Prostate gland (tissue), 2 donors: ENCODE measurements around the gene COG8.

Experiments
- POLR2A ChIP-seq: fragments of 450-650 bp; IDR thresholded peaks from one replicate; pipeline ENCODE4 v1.6.1; 2016; ENCODE audit warnings: antibody characterized with exemption, mild to moderate bottlenecking
- POLR2AphosphoS5 ChIP-seq: sonication (generic); formaldehyde crosslinking; IDR thresholded peaks from one replicate; pipeline ENCODE4 v1.6.1; 2017; ENCODE audit warnings: antibody characterized with exemption
- TF ChIP-seq, protein P1 (sequence below), 4 experiments: fragments of 200-600 bp in 2 of 4; fragments of 450-650 bp in 2 of 4; sonication (generic) in 2 of 4; IDR thresholded peaks; 1 replicate in 3 of 4; 2 replicates in 1 of 4; pipeline ENCODE4 v1.5.1; 2016 to 2019; ENCODE audit warnings: antibody characterized with exemption in 4 of 4, mild to moderate bottlenecking in 2 of 4, moderate library complexity in 2 of 4

DNA sequence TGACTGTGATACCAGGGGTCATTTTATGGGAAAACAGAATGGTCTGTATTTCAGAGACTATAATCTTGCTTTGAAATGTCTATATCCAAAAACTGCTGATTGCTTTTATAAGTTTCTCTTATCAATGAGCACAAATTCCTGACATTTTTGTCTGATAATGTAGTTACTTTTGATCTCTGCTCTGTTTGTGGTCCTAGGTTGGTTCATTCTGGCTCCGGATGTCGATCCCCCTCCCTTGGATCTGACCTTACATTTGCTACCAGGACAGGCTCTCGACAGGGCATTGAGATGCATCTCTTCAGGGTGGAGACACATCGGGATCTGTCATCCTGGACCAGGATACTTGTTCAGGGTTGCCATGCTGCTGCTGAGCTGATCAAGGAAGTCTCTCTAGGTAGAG is 55.5 kb downstream of the COG8 start:
- TF ChIP-seq POLR2AphosphoS5 (no peak), POLR2A (no peak)
- TF ChIP-seq, protein P1, sequence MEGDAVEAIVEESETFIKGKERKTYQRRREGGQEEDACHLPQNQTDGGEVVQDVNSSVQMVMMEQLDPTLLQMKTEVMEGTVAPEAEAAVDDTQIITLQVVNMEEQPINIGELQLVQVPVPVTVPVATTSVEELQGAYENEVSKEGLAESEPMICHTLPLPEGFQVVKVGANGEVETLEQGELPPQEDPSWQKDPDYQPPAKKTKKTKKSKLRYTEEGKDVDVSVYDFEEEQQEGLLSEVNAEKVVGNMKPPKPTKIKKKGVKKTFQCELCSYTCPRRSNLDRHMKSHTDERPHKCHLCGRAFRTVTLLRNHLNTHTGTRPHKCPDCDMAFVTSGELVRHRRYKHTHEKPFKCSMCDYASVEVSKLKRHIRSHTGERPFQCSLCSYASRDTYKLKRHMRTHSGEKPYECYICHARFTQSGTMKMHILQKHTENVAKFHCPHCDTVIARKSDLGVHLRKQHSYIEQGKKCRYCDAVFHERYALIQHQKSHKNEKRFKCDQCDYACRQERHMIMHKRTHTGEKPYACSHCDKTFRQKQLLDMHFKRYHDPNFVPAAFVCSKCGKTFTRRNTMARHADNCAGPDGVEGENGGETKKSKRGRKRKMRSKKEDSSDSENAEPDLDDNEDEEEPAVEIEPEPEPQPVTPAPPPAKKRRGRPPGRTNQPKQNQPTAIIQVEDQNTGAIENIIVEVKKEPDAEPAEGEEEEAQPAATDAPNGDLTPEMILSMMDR (IDR thresholded peaks at IDR 0.05): no peak
